Mesendoderm (in vitro differentiated cells): Measurements from ENCODE around the gene EGFL8.

Source experiments
- DNase-seq: peaks from one replicate; pipeline ENCODE4 v3.0.0; 2013
- H2AK5ac ChIP-seq: 2 replicates; pipeline ENCODE4 v1.6.1; 2013; ENCODE audit warnings: low read length, inconsistent platforms
- H2BK120ac ChIP-seq: 2 replicates; pipeline ENCODE4 v1.6.1; 2013; ENCODE audit warnings: low read depth, mild to moderate bottlenecking, low read length, moderate library complexity, mixed read lengths
- H2BK15ac ChIP-seq: replicated peaks from 2 replicates; pipeline ENCODE4 v1.6.1; 2013; ENCODE audit warnings: low read depth, mild to moderate bottlenecking, moderate library complexity
- H2BK5ac ChIP-seq: 2 replicates; pipeline ENCODE4 v1.6.1; 2013; ENCODE audit warnings: low read length, inconsistent platforms
- H3K18ac ChIP-seq: 2 replicates; pipeline ENCODE4 v1.6.1; 2013; ENCODE audit warnings: mild to moderate bottlenecking, low read length, mixed read lengths
- H3K23ac ChIP-seq: one replicate; pipeline ENCODE4 v1.6.1; 2013; ENCODE audit warnings: low read length
- H3K27ac ChIP-seq: 2 replicates; pipeline ENCODE4 v1.5.1; 2013; ENCODE audit warnings: low read depth, mild to moderate bottlenecking, inconsistent platforms, low read length, moderate library complexity
- H3K27me3 ChIP-seq: 2 replicates; pipeline ENCODE4 v1.6.1; 2013; ENCODE audit warnings: low read length, control low read depth, mild to moderate bottlenecking, inconsistent platforms; ENCODE audit not compliant: insufficient read depth, poor library complexity
- H3K36me3 ChIP-seq: 2 replicates; pipeline ENCODE4 v1.6.1; 2013; ENCODE audit warnings: low read length, inconsistent platforms; ENCODE audit not compliant: control insufficient read depth, insufficient read depth
- H3K4ac ChIP-seq: one replicate; pipeline ENCODE4 v1.6.1; 2013; ENCODE audit warnings: low read depth, mild to moderate bottlenecking, low read length, moderate library complexity
- H3K4me1 ChIP-seq: 2 replicates; pipeline ENCODE4 v1.6.1; 2013; ENCODE audit warnings: low read depth, low read length, inconsistent platforms; ENCODE audit not compliant: control insufficient read depth
- H3K4me2 ChIP-seq: 2 replicates; pipeline ENCODE4 v1.6.1; 2013; ENCODE audit warnings: low read length
- H3K4me3 ChIP-seq: 2 replicates; pipeline ENCODE4 v1.5.1; 2013; ENCODE audit warnings: mild to moderate bottlenecking, low read length
- H3K56ac ChIP-seq: one replicate; pipeline ENCODE4 v1.6.1; 2013; ENCODE audit warnings: low read length
- H3K79me1 ChIP-seq: 2 replicates; pipeline ENCODE4 v1.6.1; 2013; ENCODE audit warnings: low read length, inconsistent platforms
- H3K79me2 ChIP-seq: 2 replicates; pipeline ENCODE4 v1.6.1; 2013; ENCODE audit warnings: mild to moderate bottlenecking, low read length; ENCODE audit not compliant: control insufficient read depth, insufficient read depth
- H3K9ac ChIP-seq: 2 replicates; pipeline ENCODE4 v1.6.1; 2013; ENCODE audit warnings: low read length, inconsistent platforms
- H4K5ac ChIP-seq: one replicate; pipeline ENCODE4 v1.6.1; 2013; ENCODE audit warnings: low read length
- H4K8ac ChIP-seq: one replicate; pipeline ENCODE4 v1.6.1; 2013; ENCODE audit warnings: low read depth, mild to moderate bottlenecking, control low read depth, low read length, moderate library complexity
- WGBS: extraction: QIAGEN DNeasy Blood & Tissue Kit; methylation state at CpG from one replicate; pipeline ENCODE4 v1.1.7; 2013; ENCODE audit warnings: low lambda C conversion rate, missing lambda C conversion rate; ENCODE audit not compliant: insufficient coverage; ENCODE audit errors: extremely low coverage; 5-methylcytosine and 5-hydroxymethylcytosine counted together

EGFL8 gene

DNA sequence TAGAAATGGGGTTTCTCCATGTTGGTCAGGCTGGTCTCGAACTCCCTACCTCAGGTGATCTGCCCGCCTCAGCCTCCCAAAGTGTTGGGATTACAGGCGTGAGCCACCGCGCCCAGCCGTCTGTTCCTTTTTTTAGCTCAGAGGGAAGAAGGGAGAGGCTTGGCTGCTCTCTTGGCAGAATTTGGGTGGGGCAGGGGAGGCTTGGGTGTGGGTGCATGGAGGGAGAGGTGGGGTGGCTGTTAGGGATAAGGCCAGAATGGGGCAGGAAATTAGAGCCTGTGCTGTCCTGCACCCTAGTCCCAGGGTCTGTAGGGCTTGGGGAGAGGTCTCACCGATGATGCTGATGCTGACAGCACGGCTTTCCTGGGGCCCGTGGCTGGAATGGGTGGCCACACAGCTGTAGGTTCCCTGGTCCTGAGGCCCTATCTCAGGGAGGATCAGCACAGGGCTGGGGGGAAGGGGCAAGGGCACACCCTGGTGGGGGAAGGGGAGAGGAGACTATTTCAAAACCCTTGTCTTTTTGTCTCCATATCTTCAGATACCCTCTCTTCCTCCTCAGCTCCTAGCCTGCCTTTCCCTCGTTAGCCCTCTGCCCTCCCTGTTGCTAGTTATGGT is 17.6 kb downstream of the EGFL8 start:
- no peak overlapping the region for H3K18ac ChIP-seq
- no peak overlapping the region for H2BK5ac ChIP-seq
- H3K56ac ChIP-seq, result peak overlapping the region; percentile 30
- WGBS, result no CpG with 5 or more reads among the region's 10 CpGs
- H3K27ac ChIP-seq, result no peak overlapping the region
- no peak overlapping the region for H3K4me2 ChIP-seq
- H3K9ac ChIP-seq, result peak overlapping the region; percentile 1
- H2BK120ac ChIP-seq, result no peak overlapping the region
- no peak overlapping the region for H4K8ac ChIP-seq
- no peak overlapping the region for H3K4me3 ChIP-seq
- H3K79me1 ChIP-seq, result peaks cover 3% of the 10 kb centered on the region
- H4K5ac ChIP-seq, result no peak overlapping the region
- DNase-seq, result no peak
- no peak overlapping the region for H2BK15ac ChIP-seq
- peaks cover 7% of the 10 kb centered on the region for H3K79me2 ChIP-seq
- peaks cover 4% of the 10 kb centered on the region for H3K36me3 ChIP-seq
- peaks cover 4% of the 10 kb centered on the region for H3K4me1 ChIP-seq
- H3K23ac ChIP-seq, result no peak overlapping the region
- no peak overlapping the region for H2AK5ac ChIP-seq
- no peaks in the 10 kb centered on the region for H3K27me3 ChIP-seq
- H3K4ac ChIP-seq, result no peak overlapping the region

GRCh38 chr6:32182555-32182981 is 18.2 kb downstream of the EGFL8 start:
- Histone ChIP-seq H3K79me1 (peaks cover 5% of the 10 kb centered on the region), H3K27ac (no peak overlapping the region), H3K9ac (peak overlapping the region; percentile 1), H3K79me2 (peaks cover 7% of the 10 kb centered on the region), H3K18ac (no peak overlapping the region), H3K4me3 (no peak overlapping the region), H3K4me2 (no peak overlapping the region), H2BK15ac (no peak overlapping the region), H4K5ac (no peak overlapping the region), H3K56ac (no peak overlapping the region), H3K36me3 (peaks cover 7% of the 10 kb centered on the region), H3K23ac (no peak overlapping the region), H3K4me1 (peaks cover 4% of the 10 kb centered on the region), H3K4ac (no peak overlapping the region), H3K27me3 (no peaks in the 10 kb centered on the region), H2BK120ac (no peak overlapping the region), H4K8ac (no peak overlapping the region), H2BK5ac (no peak overlapping the region), H2AK5ac (no peak overlapping the region)
- WGBS, result no CpG with 5 or more reads among the region's 10 CpGs
- DNase-seq, result no peak

- H2BK5ac ChIP-seq, result no peak overlapping the region
- H3K79me1 ChIP-seq, result peaks cover 8% of the 10 kb centered on the region
- H3K27me3 ChIP-seq, result no peaks in the 10 kb centered on the region
- peaks cover 8% of the 10 kb centered on the region for H3K36me3 ChIP-seq
- no peak overlapping the region for H3K4me2 ChIP-seq
- no peak for DNase-seq
- no peak overlapping the region for H2AK5ac ChIP-seq
- H3K9ac ChIP-seq, result no peak overlapping the region
- no CpG with 5 or more reads among the region's 3 CpGs for WGBS
- peaks cover 4% of the 10 kb centered on the region for H3K4me1 ChIP-seq
- no peak overlapping the region for H3K4me3 ChIP-seq
- H3K23ac ChIP-seq, result no peak overlapping the region
- no peak overlapping the region for H3K4ac ChIP-seq
- no peak overlapping the region for H2BK15ac ChIP-seq
- no peak overlapping the region for H4K8ac ChIP-seq
- no peak overlapping the region for H2BK120ac ChIP-seq
- H3K18ac ChIP-seq, result no peak overlapping the region
- no peak overlapping the region for H3K56ac ChIP-seq
- H3K27ac ChIP-seq, result no peak overlapping the region
- no peak overlapping the region for H4K5ac ChIP-seq
- peaks cover 9% of the 10 kb centered on the region for H3K79me2 ChIP-seq
Measured at GRCh38 chr6:32183030-32183429, 18.6 kb downstream of the EGFL8 start.

GRCh38 chr6:32183483-32184083 is 19.2 kb downstream of the EGFL8 start:
- no peak for DNase-seq
- Histone ChIP-seq H3K23ac (no peak overlapping the region), H3K4me2 (no peak overlapping the region), H3K79me1 (peaks cover 8% of the 10 kb centered on the region), H2BK15ac (no peak overlapping the region), H2BK5ac (no peak overlapping the region), H4K5ac (no peak overlapping the region), H2AK5ac (no peak overlapping the region), H3K79me2 (peaks cover 11% of the 10 kb centered on the region), H3K18ac (no peak overlapping the region), H3K4ac (no peak overlapping the region), H3K4me3 (no peak overlapping the region), H3K56ac (no peak overlapping the region), H3K27ac (no peak overlapping the region), H3K27me3 (no peaks in the 10 kb centered on the region), H3K4me1 (peaks cover 4% of the 10 kb centered on the region), H3K9ac (no peak overlapping the region), H2BK120ac (no peak overlapping the region), H3K36me3 (peaks cover 8% of the 10 kb centered on the region), H4K8ac (no peak overlapping the region)
- WGBS, result no CpG with 5 or more reads among the region's 15 CpGs

DNA sequence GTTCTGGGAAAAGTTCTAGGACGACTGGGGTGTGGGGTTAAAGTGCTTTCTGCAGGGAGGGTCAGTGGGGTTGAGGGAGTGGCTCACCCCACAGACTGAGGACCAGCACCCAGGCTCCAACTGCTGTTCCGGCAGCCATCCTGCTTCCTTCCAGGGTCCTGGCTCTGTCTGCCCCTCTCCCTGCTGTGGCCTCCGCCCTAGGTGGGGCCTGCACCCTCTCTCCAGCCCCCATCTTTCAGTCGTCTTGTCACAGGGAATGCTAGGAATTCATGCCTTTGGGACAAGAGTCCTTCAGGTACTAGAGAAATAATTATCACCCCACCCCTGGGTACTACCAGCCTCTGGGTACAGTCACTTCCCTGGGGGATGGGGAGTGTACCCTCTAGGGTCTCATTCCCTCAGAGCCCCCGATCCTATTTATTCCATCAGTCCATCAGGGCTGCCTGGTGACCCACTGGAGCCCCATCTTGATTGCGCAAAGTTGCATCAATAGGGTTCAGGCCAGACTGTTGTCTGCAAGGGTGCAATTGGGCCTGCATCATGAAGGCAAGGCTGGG is 19.8 kb downstream of the EGFL8 start, which contains the start of gene AGER:
AGER (minus strand) TSS at position 170 of the 557 bp plus-strand sequence; CDS start at position 139, 31 bp downstream.
- H3K79me1 ChIP-seq, result peaks cover 10% of the 10 kb centered on the region
- H3K27me3 ChIP-seq, result no peaks in the 10 kb centered on the region
- H3K23ac ChIP-seq, result no peak within 1 kb of the TSS
- no CpG with 5 or more reads among the region's 6 CpGs for WGBS
- H3K18ac ChIP-seq, result no peak within 1 kb of the TSS
- DNase-seq, result no peak
- peak within 1 kb of the TSS; percentile 44 for H3K56ac ChIP-seq
- no peak within 1 kb of the TSS for H4K8ac ChIP-seq
- H3K4ac ChIP-seq, result no peak within 1 kb of the TSS
- no peak within 1 kb of the TSS for H2BK5ac ChIP-seq
- no peak within 1 kb of the TSS for H4K5ac ChIP-seq
- H3K79me2 ChIP-seq, result peaks cover 12% of the 10 kb centered on the region
- H2AK5ac ChIP-seq, result no peak within 1 kb of the TSS
- H3K4me2 ChIP-seq, result no peak within 1 kb of the TSS
- peaks cover 8% of the 10 kb centered on the region for H3K36me3 ChIP-seq
- H3K4me1 ChIP-seq, result peaks cover 4% of the 10 kb centered on the region
- no peak within 1 kb of the TSS for H2BK15ac ChIP-seq
- H3K9ac ChIP-seq, result no peak within 1 kb of the TSS
- no peak within 1 kb of the TSS for H2BK120ac ChIP-seq
- H3K4me3 ChIP-seq, result no peak within 1 kb of the TSS
- no peak within 1 kb of the TSS for H3K27ac ChIP-seq
